Kidney (tissue), 14 donors: Measurements from ENCODE around the gene LPCAT2. TPM values are rescaled to one million over a fixed set of nuclear protein-coding genes. Genes with fewer than 3 reads are reported as not detected.

Experiments used
- DNase-seq, 5 donors: peaks; one replicate each; pipeline ENCODE4 v3.0.0-alpha.2; 2013 to 2020
- FAIRE-seq: peaks from 2 replicates; lab custom pipeline; 2012; peaks lifted over from hg19 to GRCh38; lab: Jason Lieb, UNC
- H3K27ac ChIP-seq, 2 donors: one replicate each; pipeline ENCODE4 v1.7.0; 2013; ENCODE audit warnings: low read depth in 2 of 2, low read length in 2 of 2, inconsistent platforms in 1 of 2
- H3K27me3 ChIP-seq: one replicate; pipeline ENCODE4 v1.7.1; 2013; ENCODE audit warnings: low read length, inconsistent platforms; ENCODE audit not compliant: control insufficient read depth, insufficient read depth
- H3K36me3 ChIP-seq, 3 donors: one replicate each; pipeline versions ENCODE4 v1.7.0 to v1.7.1; 2013; ENCODE audit warnings: low read length in 3 of 3, control low read depth in 1 of 3, inconsistent platforms in 1 of 3; ENCODE audit not compliant: insufficient read depth in 3 of 3, control insufficient read depth in 2 of 3
- H3K4me1 ChIP-seq, 3 donors: one replicate each; pipeline versions ENCODE4 v1.7.0 to v1.7.1; 2013; ENCODE audit warnings: low read length in 3 of 3, inconsistent platforms in 1 of 3, low read depth in 1 of 3; ENCODE audit not compliant: control insufficient read depth in 2 of 3, insufficient read depth in 2 of 3
- H3K4me3 ChIP-seq, 3 donors: one replicate each; pipeline versions ENCODE4 v1.7.0 to v1.8.1; 2013; ENCODE audit warnings: low read length in 3 of 3, control low read depth in 1 of 3, inconsistent platforms in 1 of 3
- H3K9ac ChIP-seq, 3 donors: one replicate each; pipeline versions ENCODE4 v1.7.0 to v1.7.1; 2013; ENCODE audit warnings: low read length in 3 of 3, control low read depth in 1 of 3, inconsistent platforms in 1 of 3
- H3K9me3 ChIP-seq, 3 donors: one replicate each; pipeline versions ENCODE4 v1.7.0 to v1.7.1; 2013; ENCODE audit warnings: low read length in 3 of 3, control low read depth in 1 of 3, inconsistent platforms in 1 of 3; ENCODE audit not compliant: control insufficient read depth in 2 of 3, insufficient read depth in 1 of 3
- intact Hi-C: fragments of 100-400 bp; cut with DNase I; formaldehyde crosslinking; loops from one replicate; pipeline ENCODE4 v1.11.1; 2022
- polyA plus RNA-seq: library from polyadenylated mRNA; stranded (reverse); fragments of 350-450 nt; fragmentation: Illumina TruSeq; extraction: RNeasy Lipid Tissue Mini Kit (QIAGEN cat#74804); gene quantifications from one replicate; pipeline ENCODE4 v1.2.3, GENCODE V29; 2014; ENCODE audit warnings: low read depth, low replicate concordance; ENCODE audit not compliant: insufficient read depth
- total RNA-seq: library from RNA; stranded (reverse); fragmentation: NEBNext Ultra II Directional; extraction: Animal tissue kit (Norgen Biotek cat#: 25700); gene quantifications from one replicate; pipeline ENCODE4 v1.2.1, GENCODE V29; 2021
- TF ChIP-seq, protein P1 (sequence below): IDR thresholded peaks from 3 replicates; pipeline ENCODE4 v1.5.1; 2012; ENCODE audit warnings: mild to moderate bottlenecking, moderate library complexity, borderline replicate concordance; ENCODE audit not compliant: insufficient read depth; ENCODE audit errors: extremely low read depth
- donor health status: control.
- donor health status: control.
- donor health status: control.
- donor health status: control.
- donor health status: control.
- donor health status: DM: yes; HTN: yes; CAD: no.
- donor health status: Normal renal cell carcinoma (clear cell type).

LPCAT2 gene
- total and polyA plus RNA-seq, 2 donors from 2014 or later: 7.7 to 20.6 TPM

DNA sequence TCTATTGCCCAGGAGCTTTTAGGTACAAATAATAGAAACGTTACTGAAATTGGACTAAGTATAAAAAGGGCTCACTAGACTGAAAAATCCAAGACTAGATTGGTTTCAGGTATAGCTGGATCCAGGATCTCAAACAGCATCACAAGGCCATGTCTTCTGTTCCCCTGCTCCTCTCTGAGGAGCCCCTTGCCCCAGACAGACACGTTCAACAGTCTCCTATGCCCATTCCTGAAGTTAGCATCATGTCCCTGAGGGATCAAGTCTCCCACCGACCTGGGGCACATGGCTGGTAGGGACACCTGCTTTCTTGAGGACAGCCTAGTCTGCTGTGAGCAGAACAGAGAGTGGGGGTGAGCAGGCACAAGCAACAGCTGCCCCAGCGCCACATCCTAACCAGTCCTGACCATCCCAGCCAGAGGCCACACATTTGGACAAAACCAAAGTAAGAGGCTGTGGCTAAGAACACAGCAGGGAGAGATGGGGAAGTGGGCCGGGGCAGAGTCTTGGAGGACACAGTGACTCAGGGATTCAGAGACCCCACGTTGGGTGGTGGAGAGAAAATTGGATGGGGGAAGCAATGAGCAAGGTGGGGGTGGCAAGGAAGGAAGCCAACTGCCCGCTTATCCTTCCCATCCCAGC, 40.4 kb upstream of the LPCAT2 start:
- intact Hi-C loops: loop anchor here (5.0 to 10.0 kb wide), 2 partner anchors 69 to 376 kb away; no protein-coding TSS in a partner anchor
- DNase-seq (no peak), FAIRE-seq (no peak)
- H3K27ac ChIP-seq: no peak overlapping the region
- H3K4me1 ChIP-seq: peaks cover 0 to 3% (median 0%) of the 10 kb centered on the region in 3 donors
- H3K9ac ChIP-seq: no peak overlapping the region
- TF ChIP-seq, protein P1, sequence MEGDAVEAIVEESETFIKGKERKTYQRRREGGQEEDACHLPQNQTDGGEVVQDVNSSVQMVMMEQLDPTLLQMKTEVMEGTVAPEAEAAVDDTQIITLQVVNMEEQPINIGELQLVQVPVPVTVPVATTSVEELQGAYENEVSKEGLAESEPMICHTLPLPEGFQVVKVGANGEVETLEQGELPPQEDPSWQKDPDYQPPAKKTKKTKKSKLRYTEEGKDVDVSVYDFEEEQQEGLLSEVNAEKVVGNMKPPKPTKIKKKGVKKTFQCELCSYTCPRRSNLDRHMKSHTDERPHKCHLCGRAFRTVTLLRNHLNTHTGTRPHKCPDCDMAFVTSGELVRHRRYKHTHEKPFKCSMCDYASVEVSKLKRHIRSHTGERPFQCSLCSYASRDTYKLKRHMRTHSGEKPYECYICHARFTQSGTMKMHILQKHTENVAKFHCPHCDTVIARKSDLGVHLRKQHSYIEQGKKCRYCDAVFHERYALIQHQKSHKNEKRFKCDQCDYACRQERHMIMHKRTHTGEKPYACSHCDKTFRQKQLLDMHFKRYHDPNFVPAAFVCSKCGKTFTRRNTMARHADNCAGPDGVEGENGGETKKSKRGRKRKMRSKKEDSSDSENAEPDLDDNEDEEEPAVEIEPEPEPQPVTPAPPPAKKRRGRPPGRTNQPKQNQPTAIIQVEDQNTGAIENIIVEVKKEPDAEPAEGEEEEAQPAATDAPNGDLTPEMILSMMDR: no peak
- no peaks in the 10 kb centered on the region for H3K36me3 ChIP-seq
- H3K27me3 ChIP-seq: no peaks in the 10 kb centered on the region
- H3K4me3 ChIP-seq: no peak overlapping the region
- no peaks in the 10 kb centered on the region for H3K9me3 ChIP-seq

DNA sequence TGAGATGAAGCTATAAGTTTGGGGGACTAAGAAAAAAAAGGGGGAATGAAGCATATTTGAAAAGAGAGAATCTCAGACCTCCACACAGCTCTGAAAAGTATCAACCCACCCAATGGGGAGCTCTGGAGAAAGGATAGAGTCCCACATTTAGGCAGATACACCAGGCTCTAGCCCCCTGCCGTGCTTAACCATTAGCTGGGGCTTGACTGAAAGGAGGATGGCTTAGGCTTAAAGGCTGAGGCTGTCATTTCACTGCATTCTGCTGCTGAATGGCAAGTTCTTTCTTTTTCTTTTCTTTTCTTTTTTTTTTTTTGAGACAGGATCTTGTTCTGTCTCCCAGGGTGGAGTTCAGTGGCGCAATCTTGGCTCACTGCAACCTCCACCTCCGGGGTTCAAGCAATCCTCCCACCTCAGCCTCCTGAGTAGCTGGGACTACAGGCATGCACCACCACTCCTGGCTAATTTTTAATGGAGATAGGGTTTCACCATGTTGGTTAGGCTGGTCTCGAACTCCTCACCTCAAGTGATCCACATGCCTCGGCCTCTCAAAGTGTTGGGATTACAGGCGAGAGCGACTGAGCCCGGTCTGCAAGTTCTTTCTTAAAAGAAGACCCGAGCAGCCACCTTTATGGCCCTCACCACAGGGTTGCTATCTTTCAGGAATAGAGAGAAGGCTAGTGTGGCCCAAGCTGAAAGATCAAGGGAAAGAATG, 38.9 kb upstream of the LPCAT2 start:
- no peak for FAIRE-seq
- Histone ChIP-seq H3K36me3 (no peaks in the 10 kb centered on the region), H3K4me3 (no peak overlapping the region), H3K27ac (no peak overlapping the region), H3K27me3 (no peaks in the 10 kb centered on the region), H3K9me3 (no peaks in the 10 kb centered on the region), H3K4me1 (peaks cover 0 to 3% (median 0%) of the 10 kb centered on the region in 3 donors), H3K9ac (no peak overlapping the region)
- DNase-seq: no peak
- intact Hi-C loops: loop anchor here (5.0 to 10.0 kb wide), 2 partner anchors 67 to 375 kb away; no protein-coding TSS in a partner anchor
- TF ChIP-seq, protein P1: no peak

DNA sequence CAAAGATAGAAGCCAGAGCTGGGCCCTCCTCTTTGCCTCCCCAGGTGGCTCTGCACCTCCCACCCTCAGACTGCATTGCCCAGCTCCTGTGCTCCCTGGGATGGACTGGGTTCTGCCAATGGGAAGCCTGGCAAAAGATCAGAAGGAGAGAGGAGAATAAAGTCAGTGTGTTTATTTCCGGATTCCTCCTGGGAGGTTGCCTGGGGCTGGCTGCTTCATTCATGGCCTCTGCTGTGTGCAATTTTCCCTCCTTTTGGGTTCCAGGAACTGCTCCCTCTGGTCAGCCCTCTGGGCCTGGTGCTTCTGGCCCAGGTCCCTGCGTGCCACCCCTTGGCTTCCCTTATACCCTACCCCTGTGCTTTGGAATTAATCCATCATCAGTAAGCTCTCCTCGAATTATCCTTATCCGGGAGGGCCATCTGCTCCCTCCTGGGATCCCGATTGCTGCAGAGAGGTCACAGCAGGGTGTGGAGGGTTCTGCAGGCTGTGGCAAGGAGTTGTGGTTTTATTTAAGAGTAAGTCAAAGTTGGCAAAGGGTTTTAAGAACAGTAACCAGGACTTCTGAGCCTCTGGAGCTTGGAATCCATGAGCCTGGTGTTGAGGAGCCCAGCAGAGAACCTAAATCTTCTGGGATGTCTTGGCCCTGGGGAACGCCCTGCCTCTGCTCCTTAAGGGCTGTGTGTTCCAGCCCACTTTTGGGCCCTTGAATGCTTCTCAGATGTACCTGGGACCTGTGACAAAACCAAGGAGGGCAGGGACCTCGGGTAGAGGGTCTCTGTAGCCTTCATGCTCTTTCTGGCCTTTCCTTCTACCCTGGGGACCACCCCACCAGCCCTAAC, 38.1 kb upstream of the LPCAT2 start:
- Histone ChIP-seq H3K9me3 (no peaks in the 10 kb centered on the region), H3K4me3 (no peak overlapping the region), H3K4me1 (peaks cover 0 to 2% (median 0%) of the 10 kb centered on the region in 3 donors), H3K9ac (no peak overlapping the region), H3K27ac (no peak overlapping the region), H3K36me3 (no peaks in the 10 kb centered on the region), H3K27me3 (no peaks in the 10 kb centered on the region)
- intact Hi-C loops: no loop called here
- TF ChIP-seq, protein P1: no peak
- no peak for FAIRE-seq
- no peak for DNase-seq
